HepG2 (cell line): ENCODE data around the gene GRID1. TPM values are rescaled to one million over a fixed set of nuclear protein-coding genes. Genes with fewer than 3 reads are reported as not detected.

Experiments used
- AKNA ChIP-seq: sonication (generic); formaldehyde crosslinking; IDR thresholded peaks from 2 replicates; pipeline ENCODE4 v1.4.0; 2020; ENCODE audit warnings: missing genetic modification reagents, borderline replicate concordance
- CEBPB ChIP-seq: IDR thresholded peaks from 2 replicates; pipeline ENCODE4 v1.6.1; 2011; ENCODE audit warnings: low read depth, low read length, improper control_type of control experiment, borderline replicate concordance
- DMTF1 ChIP-seq: sonication (generic); formaldehyde crosslinking; IDR thresholded peaks from 2 replicates; pipeline ENCODE4 v1.4.0; 2020; ENCODE audit warnings: mild to moderate bottlenecking, missing genetic modification reagents
- ETV6 ChIP-seq: sonication (generic); formaldehyde crosslinking; conservative IDR thresholded peaks from 2 replicates; pipeline ENCODE4 v1.4.0; 2020; ENCODE audit warnings: missing genetic modification reagents
- LRRFIP1 ChIP-seq: sonication (generic); formaldehyde crosslinking; conservative IDR thresholded peaks from 2 replicates; pipeline ENCODE4 v1.4.0; 2020; ENCODE audit warnings: missing genetic modification reagents
- MEIS1 ChIP-seq: sonication (generic); formaldehyde crosslinking; IDR thresholded peaks from 2 replicates; pipeline ENCODE4 v1.9.0; 2021; ENCODE audit warnings: mild to moderate bottlenecking, missing genetic modification reagents, moderate library complexity, borderline replicate concordance
- NRL ChIP-seq: sonication (generic); formaldehyde crosslinking; IDR thresholded peaks from 2 replicates; pipeline ENCODE4 v1.5.0; 2020; ENCODE audit warnings: missing genetic modification reagents, mild to moderate bottlenecking, moderate library complexity, borderline replicate concordance
- RXRA ChIP-seq: sonication (generic); formaldehyde crosslinking; IDR thresholded peaks from 2 replicates; pipeline ENCODE4 v1.5.1; 2020; ENCODE audit warnings: missing genetic modification reagents
- SYNCRIP ChIP-seq: fragments of 200-400 bp; formaldehyde crosslinking; IDR thresholded peaks from 2 replicates; pipeline ENCODE4 v1.6.1; 2018; ENCODE audit warnings: mild to moderate bottlenecking, low read depth, low read length; ENCODE audit not compliant: insufficient read depth
- TFDP2 ChIP-seq: sonication (generic); formaldehyde crosslinking; IDR thresholded peaks from 2 replicates; pipeline ENCODE4 v1.4.0; 2020; ENCODE audit warnings: missing genetic modification reagents
- THRA ChIP-seq: sonication (generic); formaldehyde crosslinking; IDR thresholded peaks from 2 replicates; pipeline ENCODE4 v1.4.0; 2020; ENCODE audit warnings: missing genetic modification reagents, borderline replicate concordance
- ZBTB21 ChIP-seq: sonication (generic); formaldehyde crosslinking; IDR thresholded peaks from 2 replicates; pipeline ENCODE4 v1.4.0; 2020; ENCODE audit warnings: missing genetic modification reagents
- ZNF124 ChIP-seq: sonication (generic); formaldehyde crosslinking; IDR thresholded peaks from 2 replicates; pipeline ENCODE4 v1.4.0; 2020; ENCODE audit warnings: missing genetic modification reagents
- ZNF382 ChIP-seq: sonication (generic); formaldehyde crosslinking; IDR thresholded peaks from 2 replicates; pipeline ENCODE4 v1.5.0; 2020; ENCODE audit warnings: missing genetic modification reagents, mild to moderate bottlenecking, borderline replicate concordance
- ZNF615 ChIP-seq: sonication (generic); formaldehyde crosslinking; IDR thresholded peaks from 2 replicates; pipeline ENCODE4 v1.5.0; 2020; ENCODE audit warnings: mild to moderate bottlenecking, missing genetic modification reagents, borderline replicate concordance
- polyA plus RNA-seq, 8 experiments: library from polyadenylated mRNA; depleted of rRNA in 3 of 8; stranded (reverse) in 7 of 8; unstranded in 1 of 8; fragments of >200 nt; fragmentation: Illumina TruSeq in 4 of 8; extraction: Trizol in 4 of 8; gene quantifications; 2 replicates each; pipeline versions ENCODE4 v1.2.1 to v1.2.3, GENCODE V29; 2011 to 2016; ENCODE audit warnings: low read depth in 4 of 8, missing spikeins in 1 of 8, mixed read lengths in 1 of 8; ENCODE audit not compliant: insufficient read depth in 1 of 8
- total RNA-seq, 5 experiments: library from RNA; depleted of rRNA; stranded (reverse); fragments of >200 nt; fragmentation: Illumina TruSeq; extraction: Trizol; gene quantifications; 2 replicates each; pipeline ENCODE4 v1.2.3, GENCODE V29; 2016; ENCODE audit warnings: low read depth in 1 of 5

GRID1 gene
- total and polyA plus RNA-seq, 2 of the 13 experiments (the other 11 are each of a cell fraction or from before 2014, with no cell fraction given), result 0.05 TPM; not detected in 1

GRCh38 chr10:86399879-86400704 is 33.5 kb upstream of the GRID1 start (continued):
- TF ChIP-seq THRA (peak; percentile 33; the same call in 1 of the 2 replicates), MEIS1 (CRISPR knock-in tag) (peak; percentile 61; the same call in 1 of the 2 replicates), ZNF615 (CRISPR knock-in tag) (no peak), ZNF382 (no peak), AKNA (CRISPR knock-in tag) (no peak), ZNF124 (CRISPR knock-in tag) (peak; percentile 92), SYNCRIP (no peak), LRRFIP1 (CRISPR knock-in tag) (no peak), RXRA (CRISPR knock-in tag) (peak; percentile 59; the same call in 1 of the 2 replicates), ZBTB21 (CRISPR knock-in tag) (no peak), ETV6 (CRISPR knock-in tag) (no peak), NRL (CRISPR knock-in tag) (peak; percentile 90), CEBPB (no peak), DMTF1 (CRISPR knock-in tag) (no peak), TFDP2 (CRISPR knock-in tag) (peak; percentile 57; the same call in 1 of the 2 replicates)
